IPS-18c (cell line): ENCODE measurements around the gene PRAMEF12.
"Not testable (repeated sequence)": the region's sequence is repeated elsewhere in the genome, so short reads cannot be mapped to it uniquely, and the experiment has no call there.

Source experiments
- H3K4me3 ChIP-seq: 2 replicates; pipeline ENCODE4 v1.7.0; 2013; ENCODE audit warnings: low read depth, mild to moderate bottlenecking, low read length, moderate library complexity; ENCODE audit not compliant: insufficient read depth
- H3K9me3 ChIP-seq: one replicate; pipeline ENCODE4 v1.6.1; 2013; ENCODE audit warnings: mild to moderate bottlenecking, low read length, moderate library complexity; ENCODE audit not compliant: control insufficient read depth, insufficient read depth

PRAMEF12 gene

DNA sequence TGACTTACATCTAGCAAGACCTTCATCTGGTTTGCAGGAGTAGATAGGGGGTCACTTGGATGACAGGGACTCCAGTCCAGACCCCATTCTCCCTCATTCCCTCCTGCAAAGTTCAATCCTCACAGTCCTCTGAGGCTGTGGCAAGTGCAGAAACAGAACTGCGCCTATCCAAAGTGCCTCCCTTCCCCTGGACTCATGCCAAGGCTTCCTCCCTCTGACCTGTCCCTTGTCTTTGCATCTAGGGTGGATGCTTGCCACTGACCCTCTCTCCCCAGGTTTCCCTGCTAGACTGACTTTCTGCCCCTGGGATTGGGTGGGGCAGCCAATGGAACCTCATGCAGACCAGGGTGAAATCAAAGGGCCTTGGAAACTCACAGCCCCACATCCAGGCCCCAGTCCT, 36.4 kb downstream of the PRAMEF12 start:
- Histone ChIP-seq H3K9me3 (peaks cover 8% of the 10 kb centered on the region), H3K4me3 (no peak overlapping the region)

DNA sequence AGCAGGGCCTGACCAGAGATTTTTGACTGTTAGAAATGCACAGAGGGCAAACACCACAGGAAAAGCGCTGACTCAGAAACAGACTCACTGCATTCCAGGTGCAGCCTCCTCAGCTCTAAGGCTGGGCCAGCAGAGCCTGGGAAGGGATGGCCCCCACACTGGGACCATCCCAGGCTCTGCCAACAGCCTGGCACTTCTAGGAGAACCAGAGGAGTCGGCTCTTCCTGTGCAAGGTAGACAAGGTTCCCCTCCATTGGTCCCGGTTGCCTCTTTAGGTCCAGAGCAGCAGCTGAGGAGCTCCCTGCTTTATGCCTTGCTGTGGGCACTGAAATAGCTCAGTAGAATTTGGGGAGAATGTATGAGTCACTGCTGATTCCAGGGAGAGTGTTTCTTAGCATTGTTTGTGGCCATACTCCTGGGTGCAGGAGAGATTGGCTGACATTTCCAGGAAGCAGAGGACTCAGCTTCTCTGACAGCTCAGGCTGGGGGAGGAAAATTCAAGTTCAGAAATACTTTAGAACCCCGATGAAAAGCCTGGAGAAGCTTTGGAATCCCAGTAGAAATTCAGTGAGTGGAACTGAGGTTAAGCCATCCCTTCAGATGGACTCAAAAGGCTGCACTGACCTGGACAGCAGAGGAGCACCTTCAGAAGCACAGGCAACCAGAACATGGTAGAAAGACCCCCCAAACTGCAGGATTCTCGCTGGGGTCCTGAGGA, 37.3 kb downstream of the PRAMEF12 start:
- H3K4me3 ChIP-seq: no peak overlapping the region
- H3K9me3 ChIP-seq: peaks cover 8% of the 10 kb centered on the region

DNA sequence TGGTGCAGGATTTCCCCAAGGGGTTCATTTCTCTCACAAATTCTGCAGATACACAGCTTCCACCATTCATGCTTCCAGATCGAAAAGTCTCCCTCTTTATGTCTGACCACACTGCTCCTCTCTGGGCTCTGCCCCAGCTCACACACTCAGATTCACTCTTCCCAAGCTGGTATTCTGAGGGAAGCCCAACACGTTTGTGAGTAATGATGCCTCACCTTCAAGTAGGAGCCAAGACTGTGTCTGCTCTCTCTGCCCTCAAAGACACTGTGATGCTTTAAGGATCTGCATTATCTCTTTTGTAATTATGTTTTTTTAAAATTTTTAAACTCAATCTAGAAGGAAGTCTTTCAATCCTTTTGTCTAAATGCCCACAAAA, 37.9 kb downstream of the PRAMEF12 start:
- H3K9me3 ChIP-seq: peaks cover 8% of the 10 kb centered on the region
- no peak overlapping the region for H3K4me3 ChIP-seq

DNA sequence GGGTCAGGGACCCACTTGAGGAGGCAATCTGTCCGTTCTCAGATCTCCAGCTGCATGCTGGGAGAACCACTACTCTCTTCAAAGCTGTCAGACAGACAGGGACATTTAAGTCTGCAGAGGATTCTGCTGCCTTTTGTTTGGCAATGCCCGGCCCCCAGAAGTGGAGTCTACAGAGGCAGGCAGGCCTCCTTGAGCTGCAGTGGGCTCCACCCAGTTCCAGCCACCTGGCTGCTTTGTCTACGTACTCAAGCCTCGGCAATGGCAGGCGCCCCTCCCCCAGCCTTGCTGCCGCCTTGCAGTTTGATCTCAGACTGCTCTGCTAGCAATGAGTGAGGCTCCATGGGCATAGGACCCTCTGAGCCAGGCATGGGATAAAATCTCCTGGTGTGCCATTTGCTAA, 45.5 kb downstream of the PRAMEF12 start:
- H3K9me3 ChIP-seq: not testable (repeated sequence)

More for the DNA sequence above, 45.5 kb downstream of the PRAMEF12 start:
- H3K4me3 ChIP-seq: not testable (repeated sequence)
